Ishikawa (cell line): Measurements from ENCODE around the gene LAPTM5.

Experiments used
- CEBPB ChIP-seq: IDR thresholded peaks from 2 replicates; pipeline ENCODE4 v1.6.1; 2012
- CREB1 ChIP-seq: IDR thresholded peaks from 2 replicates; pipeline ENCODE4 v1.6.1; 2012; ENCODE audit warnings: low read depth
- NFIC ChIP-seq: IDR thresholded peaks from 2 replicates; pipeline ENCODE4 v1.6.1; 2012
- RAD21 ChIP-seq: IDR thresholded peaks from 2 replicates; pipeline ENCODE4 v1.6.1; 2012; ENCODE audit warnings: low read depth
- TAF1 ChIP-seq: IDR thresholded peaks from 2 replicates; pipeline ENCODE4 v1.6.1; 2012; ENCODE audit warnings: low read depth, mild to moderate bottlenecking

GRCh38 chr1:30798389-30799232 lies 41.0 kb upstream of the LAPTM5 start:
- TF ChIP-seq CREB1 (no peak), NFIC (no peak), TAF1 (no peak), CEBPB (no peak), RAD21 (no peak)
